Rectal smooth muscle tissue (tissue), 1 donor: ENCODE results near the gene VPS41.

ENCODE experiments used
- H3K27ac ChIP-seq: one replicate; pipeline ENCODE4 v1.7.0; 2013; ENCODE audit warnings: low read depth, low read length, inconsistent platforms
- H3K27me3 ChIP-seq: one replicate; pipeline ENCODE4 v1.7.0; 2013; ENCODE audit warnings: low read length; ENCODE audit not compliant: control insufficient read depth, insufficient read depth
- H3K36me3 ChIP-seq: one replicate; pipeline ENCODE4 v1.7.0; 2013; ENCODE audit warnings: low read length; ENCODE audit not compliant: control insufficient read depth, insufficient read depth
- H3K4me1 ChIP-seq: one replicate; pipeline ENCODE4 v1.7.0; 2013; ENCODE audit warnings: low read length; ENCODE audit not compliant: control insufficient read depth, insufficient read depth
- H3K4me3 ChIP-seq: one replicate; pipeline ENCODE4 v1.7.0; 2013; ENCODE audit warnings: low read length
- H3K9ac ChIP-seq: one replicate; pipeline ENCODE4 v1.7.0; 2013; ENCODE audit warnings: low read length

Gene VPS41

DNA sequence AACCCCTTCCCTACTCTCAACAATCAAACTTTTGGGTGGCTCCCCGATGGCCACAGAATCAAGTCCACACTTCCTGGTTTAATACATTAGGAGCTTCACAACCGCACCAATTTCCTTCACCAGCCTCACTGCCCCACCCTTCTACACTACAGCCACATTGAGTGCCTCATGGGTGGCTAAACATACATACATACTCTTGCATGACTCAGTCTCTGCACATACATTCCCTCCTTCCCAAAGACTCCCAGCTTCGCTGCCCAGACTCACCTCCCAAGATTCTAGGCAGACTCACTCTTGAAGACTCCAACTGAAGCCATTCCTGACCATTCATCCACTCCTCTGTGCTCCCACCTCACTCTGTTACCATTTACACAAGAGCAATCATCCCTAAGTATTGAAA, 15.9 kb downstream of the VPS41 start:
- Histone ChIP-seq H3K9ac (no peak overlapping the region), H3K36me3 (no peaks in the 10 kb centered on the region), H3K27me3 (no peaks in the 10 kb centered on the region), H3K4me1 (no peaks in the 10 kb centered on the region), H3K27ac (no peak overlapping the region), H3K4me3 (no peak overlapping the region)

DNA sequence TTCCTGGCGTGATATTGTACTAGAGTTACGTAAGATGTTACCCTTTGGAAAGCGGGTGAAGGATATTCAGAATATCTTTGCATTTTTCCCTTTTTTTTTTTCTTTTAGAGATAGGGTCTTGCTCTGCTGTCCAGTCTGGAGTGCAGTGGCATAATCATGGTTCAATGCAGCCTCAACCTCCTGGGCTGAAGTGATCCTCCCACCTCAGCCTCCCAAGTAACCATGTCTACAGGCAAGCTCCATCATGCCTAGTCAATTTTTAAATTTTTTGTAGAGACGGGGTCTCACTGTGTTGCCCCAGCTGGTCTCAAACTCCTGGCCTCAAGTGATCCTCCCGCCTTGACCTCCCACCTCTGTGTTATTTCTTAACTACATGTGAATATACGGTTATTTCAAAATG, 18.4 kb downstream of the VPS41 start:
- H3K4me1 ChIP-seq, result no peaks in the 10 kb centered on the region
- H3K27ac ChIP-seq, result no peak overlapping the region
- H3K27me3 ChIP-seq, result no peaks in the 10 kb centered on the region
- no peaks in the 10 kb centered on the region for H3K36me3 ChIP-seq
- no peak overlapping the region for H3K9ac ChIP-seq
- H3K4me3 ChIP-seq, result no peak overlapping the region

DNA sequence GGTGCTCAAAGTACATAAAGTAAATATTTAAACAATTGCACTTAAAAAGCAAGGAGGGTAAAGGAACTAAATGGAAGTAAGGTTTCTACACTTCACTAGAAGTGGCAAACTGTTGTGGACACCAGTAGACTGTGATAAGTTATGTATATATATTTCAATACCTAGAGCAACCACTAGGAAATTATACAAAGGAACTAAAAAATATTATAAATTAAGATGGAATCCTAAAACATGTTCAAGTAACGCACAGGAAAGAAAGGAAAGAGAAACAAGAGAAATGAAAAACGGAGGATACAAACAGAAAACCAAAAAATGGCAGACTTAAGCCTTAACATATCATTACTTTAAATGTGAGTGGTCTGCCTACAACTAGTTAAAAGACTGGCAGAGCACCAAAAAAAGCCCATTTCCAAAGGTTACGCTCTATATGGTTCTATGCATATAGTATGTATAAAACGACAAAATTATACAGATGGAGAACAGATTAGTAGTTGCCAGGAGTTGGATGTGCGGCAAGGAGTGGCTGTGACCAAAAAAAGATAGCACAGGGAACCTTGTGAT, 19.0 kb downstream of the VPS41 start:
- H3K9ac ChIP-seq, result no peak overlapping the region
- no peaks in the 10 kb centered on the region for H3K36me3 ChIP-seq
- no peaks in the 10 kb centered on the region for H3K4me1 ChIP-seq
- no peak overlapping the region for H3K27ac ChIP-seq
- H3K27me3 ChIP-seq, result no peaks in the 10 kb centered on the region
- no peak overlapping the region for H3K4me3 ChIP-seq

DNA sequence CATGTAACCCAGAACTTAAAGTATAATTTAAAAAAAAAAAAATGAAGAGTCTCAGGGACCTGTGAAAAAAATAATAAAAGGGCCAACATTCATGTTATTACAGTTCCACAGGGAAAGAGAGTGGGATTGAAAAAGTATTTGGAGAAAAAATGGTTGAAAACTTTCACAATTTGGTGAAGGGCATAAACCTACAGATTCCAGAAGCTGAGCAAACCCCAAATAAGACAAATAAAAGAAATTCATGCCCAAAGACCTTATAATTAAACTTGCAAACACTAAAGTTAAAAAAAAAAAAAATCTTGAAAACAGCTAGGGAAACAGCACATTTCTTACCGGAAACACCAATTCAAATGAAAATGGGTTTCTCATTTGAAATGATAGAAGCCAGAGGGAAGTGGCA, 19.9 kb downstream of the VPS41 start:
- H3K4me1 ChIP-seq, result no peaks in the 10 kb centered on the region
- H3K9ac ChIP-seq, result no peak overlapping the region
- no peaks in the 10 kb centered on the region for H3K27me3 ChIP-seq
- H3K36me3 ChIP-seq, result no peaks in the 10 kb centered on the region
- no peak overlapping the region for H3K27ac ChIP-seq
- H3K4me3 ChIP-seq, result no peak overlapping the region

DNA sequence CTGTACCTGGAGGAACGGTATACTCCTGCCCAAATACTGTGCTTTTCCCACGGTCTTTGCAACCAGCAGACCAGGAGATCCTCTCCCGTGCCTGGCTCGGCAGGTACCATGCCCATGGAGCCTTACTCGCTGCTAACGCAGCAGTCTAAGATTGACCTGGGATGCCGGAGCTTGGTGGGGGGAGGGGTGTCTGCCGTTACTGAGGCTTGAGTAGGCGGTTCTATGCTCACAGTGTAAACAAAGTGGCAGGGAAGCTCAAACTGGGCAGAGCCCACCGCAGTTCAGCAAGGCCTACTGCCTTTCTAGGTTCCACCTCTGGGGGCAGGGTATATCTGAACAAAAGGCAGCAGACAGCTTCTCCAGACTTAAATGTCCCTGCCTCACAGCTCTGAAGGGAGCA, 22.7 kb downstream of the VPS41 start:
- H3K36me3 ChIP-seq, result no peaks in the 10 kb centered on the region
- no peak overlapping the region for H3K9ac ChIP-seq
- H3K4me3 ChIP-seq, result no peak overlapping the region
- no peaks in the 10 kb centered on the region for H3K27me3 ChIP-seq
- no peaks in the 10 kb centered on the region for H3K4me1 ChIP-seq
- no peak overlapping the region for H3K27ac ChIP-seq

DNA sequence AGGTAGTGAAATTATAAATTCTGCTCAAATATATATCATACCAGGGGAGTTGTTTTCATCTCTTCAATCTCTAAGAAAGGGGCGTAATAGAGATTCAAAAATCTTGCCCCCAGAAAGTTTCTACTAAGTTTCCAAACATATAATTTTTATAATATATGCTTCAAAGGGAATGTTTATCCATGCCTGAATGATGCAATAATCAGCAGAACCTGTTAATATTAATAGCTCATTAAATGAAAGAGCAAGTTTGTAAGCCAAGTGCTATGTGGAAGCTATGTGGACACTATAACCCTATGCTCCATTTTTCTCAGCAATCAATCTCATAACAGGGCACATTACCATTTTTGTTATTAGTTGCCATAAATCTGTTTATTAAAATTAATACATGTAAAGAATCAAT, 25.3 kb downstream of the VPS41 start:
- Histone ChIP-seq H3K4me1 (no peaks in the 10 kb centered on the region), H3K27me3 (no peaks in the 10 kb centered on the region), H3K4me3 (no peak overlapping the region), H3K27ac (no peak overlapping the region), H3K9ac (no peak overlapping the region), H3K36me3 (no peaks in the 10 kb centered on the region)

DNA sequence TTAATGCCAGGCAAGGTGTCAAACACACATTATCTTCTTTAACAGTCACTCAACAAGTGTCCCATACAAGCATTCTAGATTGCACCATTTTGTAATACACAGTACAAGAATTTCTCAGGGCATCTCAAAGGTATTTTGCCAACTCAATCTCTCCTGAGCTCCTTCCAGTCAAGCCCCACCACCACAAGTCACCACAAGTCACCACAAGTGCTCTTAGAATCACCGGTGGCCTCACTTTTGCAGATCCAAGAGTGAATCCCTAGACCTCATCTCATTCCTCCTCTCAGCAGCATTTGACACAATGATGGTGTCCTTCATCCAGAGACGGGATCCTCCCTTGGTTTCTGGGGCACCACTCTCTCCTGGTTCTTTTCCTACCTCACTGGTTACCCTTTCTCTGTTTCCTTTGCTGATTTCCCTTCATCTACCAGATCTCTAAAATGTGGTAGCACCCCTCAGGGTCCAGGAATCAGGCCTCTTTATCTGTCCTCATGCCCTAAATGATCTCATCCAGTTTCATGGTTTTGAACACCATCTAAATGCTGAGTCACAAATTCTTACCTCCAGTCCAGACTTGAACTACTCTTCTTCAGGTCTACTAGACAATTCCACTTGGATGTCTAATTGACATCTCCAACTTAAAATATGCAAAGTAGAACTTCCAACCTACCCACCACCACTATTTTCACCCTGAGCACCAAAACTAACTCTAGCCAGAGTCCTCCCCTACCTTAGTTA, 26.9 kb downstream of the VPS41 start:
- Histone ChIP-seq H3K36me3 (no peaks in the 10 kb centered on the region), H3K9ac (no peak overlapping the region), H3K4me1 (no peaks in the 10 kb centered on the region), H3K27me3 (no peaks in the 10 kb centered on the region), H3K4me3 (no peak overlapping the region), H3K27ac (no peak overlapping the region)

DNA sequence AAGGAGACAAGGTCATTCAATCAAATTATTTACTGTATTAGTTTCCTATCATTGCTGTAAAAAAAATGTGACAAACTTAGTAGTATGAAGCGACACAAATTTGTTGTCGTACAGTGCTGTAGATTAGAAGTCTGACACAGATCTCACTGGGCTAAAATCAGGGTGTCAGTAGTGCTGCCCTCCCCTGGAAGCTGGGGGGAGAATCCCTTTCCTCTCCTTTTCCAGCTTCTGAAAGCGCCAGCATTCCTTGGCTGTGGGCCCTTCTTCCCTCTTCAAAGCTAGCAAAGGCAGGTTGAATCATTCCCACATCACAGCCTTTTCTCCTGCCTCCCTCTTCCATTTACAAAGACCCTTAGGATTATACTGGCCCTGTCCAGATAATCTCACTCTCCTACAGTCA, 28.0 kb downstream of the VPS41 start:
- no peaks in the 10 kb centered on the region for H3K36me3 ChIP-seq
- H3K4me1 ChIP-seq, result no peaks in the 10 kb centered on the region
- H3K27me3 ChIP-seq, result no peaks in the 10 kb centered on the region
- no peak overlapping the region for H3K9ac ChIP-seq
- no peak overlapping the region for H3K27ac ChIP-seq
- no peak overlapping the region for H3K4me3 ChIP-seq

DNA sequence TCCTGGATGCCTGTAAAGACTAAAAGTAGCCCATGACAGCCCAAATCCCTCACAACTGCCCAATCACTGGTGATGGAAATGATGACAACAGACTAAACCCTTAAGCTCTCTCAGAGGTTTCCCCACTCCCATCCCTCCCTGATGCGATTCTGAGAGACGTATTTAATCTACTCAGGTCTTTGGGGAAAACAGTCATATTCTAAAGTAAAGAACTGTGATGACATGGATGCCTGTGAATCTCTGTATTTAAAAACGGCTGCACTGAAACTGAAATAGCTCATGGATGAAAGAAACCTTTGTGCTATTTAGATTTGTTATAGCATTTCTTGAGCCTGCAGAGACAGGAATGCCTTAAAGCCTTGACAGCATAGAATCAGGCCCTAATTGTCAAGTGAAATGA, 28.5 kb downstream of the VPS41 start:
- no peaks in the 10 kb centered on the region for H3K27me3 ChIP-seq
- no peak overlapping the region for H3K27ac ChIP-seq
- no peaks in the 10 kb centered on the region for H3K4me1 ChIP-seq
- no peaks in the 10 kb centered on the region for H3K36me3 ChIP-seq
- no peak overlapping the region for H3K4me3 ChIP-seq
- no peak overlapping the region for H3K9ac ChIP-seq

DNA sequence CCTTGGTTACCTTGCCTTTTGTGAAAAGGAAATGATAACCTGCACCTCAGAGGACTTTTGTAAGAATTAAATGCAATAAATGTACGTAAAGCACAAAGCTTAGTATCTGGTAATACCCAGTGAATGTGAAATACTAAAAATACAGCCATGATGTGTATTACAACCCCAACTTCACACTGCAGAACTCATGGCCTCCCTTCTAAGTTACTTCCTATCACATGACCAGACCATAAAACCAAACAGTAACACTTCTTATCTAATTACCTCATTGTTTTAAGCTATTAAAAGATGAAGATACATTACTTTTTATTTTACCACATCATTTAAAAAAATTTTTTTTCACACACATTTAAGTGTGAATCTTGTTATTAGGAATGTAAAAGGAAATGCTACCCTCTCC, 29.0 kb downstream of the VPS41 start:
- Histone ChIP-seq H3K9ac (no peak overlapping the region), H3K4me3 (no peak overlapping the region), H3K27ac (no peak overlapping the region), H3K4me1 (no peaks in the 10 kb centered on the region), H3K27me3 (no peaks in the 10 kb centered on the region), H3K36me3 (no peaks in the 10 kb centered on the region)

DNA sequence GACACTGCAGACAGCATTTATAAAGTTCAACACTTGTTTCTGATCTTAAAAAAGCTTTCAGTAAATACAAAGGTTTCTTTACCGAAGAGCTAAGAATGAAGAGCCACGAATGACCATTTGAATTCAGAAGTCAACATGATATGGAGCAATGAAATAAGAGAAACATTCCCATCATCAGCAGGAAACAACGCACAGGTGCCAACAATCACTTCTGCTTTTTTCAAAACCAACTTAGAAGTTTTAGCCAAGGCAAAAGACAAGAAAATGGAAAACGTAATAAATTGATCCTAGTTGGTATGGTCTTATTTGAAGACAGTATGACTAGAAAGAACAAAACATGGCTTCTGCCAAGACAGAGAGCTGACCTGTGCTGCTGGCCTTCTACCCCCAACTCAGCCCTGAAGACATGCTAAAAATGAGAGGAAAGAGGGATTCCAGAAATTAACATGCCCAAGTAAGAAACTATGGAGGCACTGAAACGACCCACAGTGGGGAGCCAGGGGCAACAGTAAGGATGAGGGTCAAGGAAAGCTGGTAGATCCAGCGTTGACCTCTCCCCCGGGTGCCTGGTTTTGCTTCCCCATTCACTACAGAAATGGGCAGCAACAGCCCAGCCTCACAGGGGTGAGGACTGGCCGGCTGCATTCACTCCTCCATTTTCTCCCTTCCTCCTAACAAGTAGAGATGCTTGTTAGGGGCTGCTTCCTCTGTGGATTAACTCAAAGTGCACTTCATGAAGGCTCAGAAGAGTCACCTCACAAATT, 30.1 kb downstream of the VPS41 start:
- Histone ChIP-seq H3K27ac (no peak overlapping the region), H3K9ac (no peak overlapping the region), H3K27me3 (no peaks in the 10 kb centered on the region), H3K4me3 (no peak overlapping the region), H3K4me1 (no peaks in the 10 kb centered on the region), H3K36me3 (no peaks in the 10 kb centered on the region)

DNA sequence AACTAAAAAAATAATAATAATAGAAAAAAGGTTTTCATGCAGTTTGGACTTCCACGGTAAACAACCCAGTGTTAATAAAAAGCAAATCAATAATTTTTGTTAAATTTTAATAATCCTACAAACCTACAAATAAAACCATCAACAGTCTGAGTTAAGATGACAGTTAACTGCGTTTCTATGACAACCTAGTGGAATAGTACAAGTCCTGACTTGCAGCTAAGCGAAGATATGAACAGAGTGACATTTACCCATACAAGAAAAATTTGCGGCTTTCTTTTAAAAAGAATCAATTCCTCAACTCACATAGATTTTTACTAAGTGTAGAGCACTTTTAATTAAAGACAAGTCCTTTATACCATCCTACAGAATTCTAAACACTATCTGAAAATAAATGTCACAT, 35.6 kb downstream of the VPS41 start:
- Histone ChIP-seq H3K27me3 (no peaks in the 10 kb centered on the region), H3K36me3 (no peaks in the 10 kb centered on the region), H3K9ac (no peak overlapping the region), H3K4me1 (no peaks in the 10 kb centered on the region), H3K4me3 (no peak overlapping the region), H3K27ac (no peak overlapping the region)

DNA sequence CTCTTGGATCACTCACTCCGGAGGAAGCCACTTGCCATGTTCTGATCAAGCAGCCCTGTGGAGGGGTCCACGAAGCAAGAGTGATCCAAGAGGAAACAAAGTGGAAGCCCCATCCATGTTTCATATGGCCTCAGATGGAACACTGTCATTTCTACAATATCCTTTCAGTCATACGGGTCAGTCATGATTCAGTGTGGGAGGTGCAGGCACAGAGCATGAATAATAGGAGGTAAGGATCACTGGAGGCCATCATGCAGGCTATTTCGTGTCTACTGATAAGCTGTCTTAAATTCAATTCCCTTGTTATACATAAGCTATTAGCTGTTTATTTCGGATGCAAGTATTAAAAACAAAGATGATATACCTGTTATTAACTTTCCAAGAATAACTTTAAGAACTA, 36.8 kb downstream of the VPS41 start:
- H3K27me3 ChIP-seq, result no peaks in the 10 kb centered on the region
- no peak overlapping the region for H3K9ac ChIP-seq
- H3K36me3 ChIP-seq, result peaks cover 2% of the 10 kb centered on the region
- H3K27ac ChIP-seq, result no peak overlapping the region
- H3K4me1 ChIP-seq, result no peaks in the 10 kb centered on the region
- no peak overlapping the region for H3K4me3 ChIP-seq
